ENCODE results near the gene PDZD2.

DNA sequence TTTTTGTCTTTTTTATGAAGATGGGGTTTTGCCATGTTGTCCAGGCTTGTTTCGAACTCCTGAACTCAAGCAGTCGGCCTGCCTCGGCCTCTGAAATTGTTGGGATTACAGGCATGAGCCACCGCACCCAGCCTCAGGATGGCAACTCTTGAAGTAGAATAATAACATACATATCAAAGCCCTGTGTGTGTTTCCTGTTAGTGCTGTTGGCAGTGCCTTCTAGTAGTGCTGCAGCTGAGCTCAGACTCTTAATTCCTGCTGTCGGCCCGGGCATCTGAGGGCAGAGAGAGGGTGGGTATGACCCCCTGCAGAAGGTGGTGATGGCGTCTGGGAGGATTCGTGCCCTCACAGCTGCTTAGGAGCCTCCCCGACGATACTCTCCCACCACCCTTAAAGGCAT is 227.2 kb downstream of the PDZD2 start:
- TF ChIP-seq CTCF (IDR thresholded peaks at IDR 0.05) (no peak), ZFX (IDR thresholded peaks at IDR 0.05; ENCODE audit: borderline replicate concordance) (no peak)

All from 22Rv1 (cell line).